ENCODE results near the gene RC3H1.

- no peak for TF ChIP-seq CTCF (IDR thresholded peaks at IDR 0.05; ENCODE audit: control extremely low read depth in 1 of 3, insufficient read depth in 1 of 3, low read depth in 1 of 3, low read length in 3 of 3)
- no peak for TF ChIP-seq EZH2 (IDR thresholded peaks at IDR 0.05; ENCODE audit: low read depth, low read length, severe bottlenecking)
- no peak for TF ChIP-seq TCF12 (IDR thresholded peaks at IDR 0.05; ENCODE audit: low read depth, low read length)
- no peak for TF ChIP-seq NRF1 (IDR thresholded peaks at IDR 0.05; ENCODE audit: low read depth, low read length)
- TF ChIP-seq RNF2 (IDR thresholded peaks at IDR 0.05; ENCODE audit: borderline replicate concordance, low read depth, low read length, missing control alignments, poor library complexity, severe bottlenecking): no peak
- TF ChIP-seq TAF1 (IDR thresholded peaks at IDR 0.05; ENCODE audit: low read depth, low read length): no peak
- no peak for TF ChIP-seq POLR2A (IDR thresholded peaks at IDR 0.05; ENCODE audit: control extremely low read depth in 1 of 2, low read depth in 2 of 2, low read length in 2 of 2)
- TF ChIP-seq BACH1 (IDR thresholded peaks at IDR 0.05; ENCODE audit: low read length): no peak
Measured at GRCh38 chr1:174032671-174033222, 10.6 kb upstream of the RC3H1 start.

Data from H1 (cell line).